ENCODE data around the gene CHAF1B. TPM values are rescaled to one million over a fixed set of nuclear protein-coding genes. Genes with fewer than 3 reads are reported as not detected.

Gene CHAF1B
- total RNA-seq, 4 donors from 2014 or later = 0.98 to 1.5 (median 1.1) TPM

GRCh38 chr21:36431252-36431651 lies 46.1 kb downstream of the CHAF1B start:
- TF ChIP-seq CTCF (IDR thresholded peaks at IDR 0.05; ENCODE audit: low read depth) = no peak

GRCh38 chr21:36433059-36433709 lies 48.0 kb downstream of the CHAF1B start:
- TF ChIP-seq CTCF (IDR thresholded peaks at IDR 0.05; ENCODE audit: low read depth) = no peak

- no peak for TF ChIP-seq CTCF (IDR thresholded peaks at IDR 0.05; ENCODE audit: low read depth)
These were observed 49.0 kb downstream of the CHAF1B start for GRCh38 chr21:36434144-36434543.

GRCh38 chr21:36436829-36437744 lies 51.9 kb downstream of the CHAF1B start:
- TF ChIP-seq CTCF (IDR thresholded peaks at IDR 0.05; ENCODE audit: low read depth) = no peak

GRCh38 chr21:36437745-36438128 lies 52.5 kb downstream of the CHAF1B start:
- TF ChIP-seq CTCF (IDR thresholded peaks at IDR 0.05; ENCODE audit: low read depth) = no peak

- no peak for TF ChIP-seq CTCF (IDR thresholded peaks at IDR 0.05; ENCODE audit: low read depth)
These were observed 56.5 kb downstream of the CHAF1B start for GRCh38 chr21:36441715-36442114.

- TF ChIP-seq CTCF (IDR thresholded peaks at IDR 0.05; ENCODE audit: low read depth) = no peak
These were observed 61.1 kb downstream of the CHAF1B start for GRCh38 chr21:36446301-36446700.
